ENCODE data around the gene FES. TPM values are rescaled to one million over a fixed set of nuclear protein-coding genes. Genes with fewer than 3 reads are reported as not detected.
"Not testable (repeated sequence)": the region's sequence is repeated elsewhere in the genome, so short reads cannot be mapped to it uniquely, and the experiment has no call there.

The FES gene
- total RNA-seq, 1 donor from 2014 or later, result 3.1 TPM

- H3K27me3 Mint-ChIP-seq, result no peaks in the 10 kb centered on the region
- H3K4me3 Mint-ChIP-seq, result no peak overlapping the region
- DNase-seq (ENCODE audit: extremely low spot score, unreplicated experiment), result no peak
- no peak for TF ChIP-seq CTCF (conservative IDR thresholded peaks at IDR 0.05)
- H3K4me1 Mint-ChIP-seq (ENCODE audit: unreplicated experiment), result no peaks in the 10 kb centered on the region
- H3K9me3 Mint-ChIP-seq, result no peaks in the 10 kb centered on the region
- H3K36me3 Mint-ChIP-seq, result no peaks in the 10 kb centered on the region
- H3K27ac Mint-ChIP-seq, result no peak overlapping the region
These were observed 38.9 kb upstream of the FES start for GRCh38 chr15:90845201-90845949.

- not testable (repeated sequence) for DNase-seq (ENCODE audit: extremely low spot score, unreplicated experiment); H3K4me1 Mint-ChIP-seq (ENCODE audit: unreplicated experiment); H3K36me3 Mint-ChIP-seq; H3K27ac Mint-ChIP-seq; H3K9me3 Mint-ChIP-seq; H3K4me3 Mint-ChIP-seq; H3K27me3 Mint-ChIP-seq
These were observed 34.9 kb upstream of the FES start for GRCh38 chr15:90849424-90849823.

GRCh38 chr15:90851114-90851513, 33.2 kb upstream of the FES start:
- TF ChIP-seq CTCF (conservative IDR thresholded peaks at IDR 0.05), result no peak
- Mint-ChIP-seq H3K9me3 (peaks cover 5% of the 10 kb centered on the region), H3K27ac (no peak overlapping the region), H3K27me3 (peaks cover 5% of the 10 kb centered on the region), H3K4me1 (ENCODE audit: unreplicated experiment) (no peaks in the 10 kb centered on the region), H3K36me3 (no peaks in the 10 kb centered on the region), H3K4me3 (no peak overlapping the region)
- no peak for DNase-seq (ENCODE audit: extremely low spot score, unreplicated experiment)

GRCh38 chr15:90851940-90852339, 32.4 kb upstream of the FES start:
- Mint-ChIP-seq H3K4me1 (ENCODE audit: unreplicated experiment) (no peaks in the 10 kb centered on the region), H3K27ac (no peak overlapping the region), H3K27me3 (peaks cover 5% of the 10 kb centered on the region), H3K9me3 (peaks cover 5% of the 10 kb centered on the region), H3K36me3 (no peaks in the 10 kb centered on the region), H3K4me3 (no peak overlapping the region)
- DNase-seq (ENCODE audit: extremely low spot score, unreplicated experiment), result no peak
- TF ChIP-seq CTCF (conservative IDR thresholded peaks at IDR 0.05), result no peak

- no peaks in the 10 kb centered on the region for H3K36me3 Mint-ChIP-seq
- TF ChIP-seq CTCF (conservative IDR thresholded peaks at IDR 0.05), result no peak
- no peak for DNase-seq (ENCODE audit: extremely low spot score, unreplicated experiment)
- no peak overlapping the region for H3K27ac Mint-ChIP-seq
- H3K4me1 Mint-ChIP-seq (ENCODE audit: unreplicated experiment), result peaks cover 4% of the 10 kb centered on the region
- H3K9me3 Mint-ChIP-seq, result peaks cover 5% of the 10 kb centered on the region
- H3K4me3 Mint-ChIP-seq, result no peak overlapping the region
- peaks cover 5% of the 10 kb centered on the region for H3K27me3 Mint-ChIP-seq
These were observed 29.2 kb upstream of the FES start for GRCh38 chr15:90855139-90855538.

- H3K27ac Mint-ChIP-seq, result no peak overlapping the region
- H3K9me3 Mint-ChIP-seq, result no peaks in the 10 kb centered on the region
- DNase-seq (ENCODE audit: extremely low spot score, unreplicated experiment), result no peak
- H3K27me3 Mint-ChIP-seq, result no peaks in the 10 kb centered on the region
- no peak for TF ChIP-seq CTCF (conservative IDR thresholded peaks at IDR 0.05)
- no peaks in the 10 kb centered on the region for H3K36me3 Mint-ChIP-seq
- H3K4me1 Mint-ChIP-seq (ENCODE audit: unreplicated experiment), result peaks cover 4% of the 10 kb centered on the region
- no peak overlapping the region for H3K4me3 Mint-ChIP-seq
These were observed 27.0 kb upstream of the FES start for GRCh38 chr15:90857337-90857736.

Data from type B pancreatic cell (in vitro differentiated cells).